GM19372 (cell line): ENCODE data around the gene MED26.
"Not testable (repeated sequence)": the region's sequence is repeated elsewhere in the genome, so short reads cannot be mapped to it uniquely, and the experiment has no call there.

Experiments used
- ATAC-seq: cut with Tn5 transposase; IDR thresholded peaks from one replicate; pipeline ENCODE4 v1.9.1; 2021; ENCODE audit warnings: mild to moderate bottlenecking, low read depth, moderate library complexity; ENCODE audit not compliant: unreplicated experiment

The MED26 gene

GRCh38 chr19:16651421-16652188, 23.6 kb upstream of the MED26 start:
- not testable (repeated sequence) for ATAC-seq

- ATAC-seq, result no peak
Observed at GRCh38 chr19:16650821-16651220, 22.8 kb upstream of the MED26 start.

- no peak for ATAC-seq
Observed at GRCh38 chr19:16649734-16650133, 21.7 kb upstream of the MED26 start.

- no peak for ATAC-seq
Observed at GRCh38 chr19:16645140-16645539, 17.1 kb upstream of the MED26 start.

- no peak for ATAC-seq
Observed at GRCh38 chr19:16641695-16642094, 13.7 kb upstream of the MED26 start.

- ATAC-seq, result no peak
Observed at GRCh38 chr19:16640951-16641350, 12.9 kb upstream of the MED26 start.

- no peak for ATAC-seq
Observed at GRCh38 chr19:16638666-16639065, 10.7 kb upstream of the MED26 start.

- no peak for ATAC-seq
Observed at GRCh38 chr19:16637535-16637934, 9.5 kb upstream of the MED26 start.

DNA sequence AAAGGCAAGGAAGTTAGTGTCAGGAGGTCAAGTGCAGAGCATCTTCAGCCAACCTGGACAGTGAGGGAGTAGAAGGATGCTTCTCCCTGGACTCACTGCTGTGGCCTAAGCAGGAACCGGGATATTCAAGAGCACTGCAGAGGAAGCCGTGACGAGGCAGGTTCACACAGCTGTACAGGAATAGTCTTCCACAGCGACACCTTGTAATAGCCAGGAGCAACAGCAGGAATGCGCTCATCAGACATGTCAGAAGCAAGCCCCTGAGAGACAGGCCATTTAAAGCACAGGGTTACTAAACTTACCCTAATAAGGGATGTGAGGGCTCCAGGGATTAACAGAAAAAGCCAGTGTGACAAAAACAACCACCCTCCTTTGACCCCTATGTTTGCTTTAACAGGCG, 3.5 kb upstream of the MED26 start:
- ATAC-seq, result no peak

DNA sequence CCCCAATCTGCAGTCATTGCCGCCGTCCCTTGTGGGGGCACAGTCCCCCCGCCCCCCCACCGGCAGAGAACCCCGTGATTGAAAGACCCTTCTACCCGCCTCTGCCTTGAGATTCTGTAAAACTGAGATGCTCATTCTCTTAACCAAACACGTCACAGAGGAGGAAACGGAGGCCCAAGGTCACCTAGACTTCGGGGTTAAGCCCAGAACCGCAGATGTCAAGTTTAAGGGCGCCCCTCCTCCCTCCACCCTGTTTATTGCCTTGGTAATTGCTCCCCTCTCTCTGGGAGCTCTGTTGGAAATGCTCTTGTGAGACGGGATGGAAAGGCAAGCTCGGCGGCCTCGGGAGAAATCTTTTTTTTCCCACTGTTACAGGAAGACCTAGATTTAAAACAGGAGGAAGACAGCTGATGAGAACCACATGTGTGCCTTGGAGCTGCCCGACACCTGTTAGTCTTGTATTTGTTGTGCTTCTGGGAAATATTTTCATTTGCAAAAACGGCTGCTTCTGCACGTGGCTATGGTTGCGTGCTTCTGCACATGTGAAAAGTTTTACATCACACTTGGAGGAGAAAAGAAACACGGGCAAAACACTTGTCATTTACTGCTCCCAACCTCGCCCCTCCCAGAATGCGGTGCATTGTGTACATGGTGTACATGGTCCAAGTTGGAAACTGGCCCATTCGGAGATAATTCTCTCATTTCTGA, 1.1 kb upstream of the MED26 start:
- no peak for ATAC-seq

DNA sequence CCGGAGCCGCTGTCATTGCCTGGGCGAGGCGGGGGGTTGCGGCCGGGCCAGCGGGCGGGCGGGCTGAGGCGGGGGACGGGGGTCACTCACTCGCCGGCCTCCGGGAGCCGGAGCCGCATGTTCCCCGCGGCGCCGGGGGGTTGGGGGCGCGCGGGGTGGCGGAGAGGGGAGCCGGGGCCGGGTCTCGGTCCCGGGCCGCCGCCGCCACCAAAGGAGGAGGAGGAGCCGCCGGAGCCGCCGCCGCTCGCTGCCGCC, 149 bp downstream of the MED26 start:
- no peak for ATAC-seq

GRCh38 chr19:16627193-16627927, 644 bp downstream of the MED26 start:
- no peak for ATAC-seq

DNA sequence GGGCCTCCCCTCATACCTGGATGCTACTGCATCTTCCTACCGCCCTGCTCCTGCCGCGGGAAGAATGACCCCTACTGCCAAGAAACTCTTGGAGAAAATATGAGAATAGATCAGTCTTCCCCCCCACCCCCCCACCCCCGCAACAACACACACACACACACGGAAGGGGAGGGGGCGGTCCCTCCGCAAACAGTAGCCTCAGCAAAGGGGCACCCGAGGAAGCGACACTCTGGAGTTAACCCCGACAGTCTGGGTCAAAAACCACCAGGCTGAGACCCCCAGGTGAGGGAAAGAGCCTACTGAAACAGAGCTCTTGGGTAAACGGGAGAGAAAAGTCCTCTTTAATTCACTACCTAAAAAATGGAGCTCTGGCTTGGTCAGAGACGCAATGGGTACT, 1.2 kb downstream of the MED26 start:
- no peak for ATAC-seq

- no peak for ATAC-seq
Observed at GRCh38 chr19:16625163-16625958, 2.6 kb downstream of the MED26 start.

DNA sequence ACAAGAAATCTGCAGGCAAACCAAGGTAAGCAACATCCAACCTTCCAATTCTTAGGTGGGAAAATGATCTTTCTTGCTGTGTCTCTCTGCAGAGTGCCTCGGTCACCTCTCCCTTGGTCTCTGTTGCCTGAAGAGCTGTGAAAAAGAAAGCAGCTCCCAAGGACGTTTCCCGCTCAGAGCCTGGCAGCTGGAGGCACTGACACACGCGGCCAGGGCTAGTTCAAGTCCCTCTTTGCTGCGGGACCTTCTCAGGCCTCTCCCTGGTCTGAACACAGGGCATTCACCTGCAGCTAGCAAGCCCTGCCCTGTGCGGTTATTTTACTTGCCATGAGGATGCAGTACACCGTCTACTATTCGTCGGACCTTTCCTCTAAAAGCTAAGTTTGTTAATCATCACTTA, 3.8 kb downstream of the MED26 start:
- no peak for ATAC-seq

DNA sequence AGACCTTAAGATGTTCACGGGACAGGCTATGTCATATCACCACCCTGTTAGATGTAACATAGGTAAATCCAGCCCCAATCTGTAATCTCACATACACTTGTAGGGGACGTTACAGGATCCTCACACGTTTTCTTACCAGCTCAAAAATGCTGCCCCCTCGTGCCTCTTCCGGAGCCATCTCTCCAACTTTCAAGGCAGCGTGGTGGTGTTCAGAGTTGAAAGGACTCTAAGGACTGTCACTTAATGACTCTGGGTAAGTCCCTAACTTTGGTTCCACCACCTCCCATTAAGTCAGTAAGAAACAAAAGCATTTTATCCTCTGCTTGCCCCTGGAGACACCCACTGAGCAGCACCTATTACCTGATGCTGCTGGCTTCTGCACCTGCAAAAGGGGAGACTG, 4.4 kb downstream of the MED26 start:
- ATAC-seq, result no peak

DNA sequence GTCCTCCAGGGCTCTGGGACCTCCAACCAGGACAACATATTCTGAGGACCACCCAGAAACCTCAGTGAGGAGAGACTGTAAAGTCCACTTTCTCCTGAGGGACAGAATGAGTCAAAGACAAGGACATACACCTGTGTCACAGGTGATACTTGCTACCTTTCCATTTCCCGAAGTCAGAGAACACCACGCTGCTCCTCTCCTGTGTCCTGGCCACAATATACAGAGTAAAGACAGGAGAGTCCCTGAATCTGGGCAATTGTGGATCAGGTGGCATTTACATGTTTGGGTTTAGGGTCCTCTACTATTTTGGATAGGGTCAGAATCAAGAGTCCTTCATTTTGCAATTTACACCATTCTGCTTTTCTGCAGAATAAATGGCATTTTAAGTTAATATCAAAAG, 4.9 kb downstream of the MED26 start:
- ATAC-seq, result no peak

DNA sequence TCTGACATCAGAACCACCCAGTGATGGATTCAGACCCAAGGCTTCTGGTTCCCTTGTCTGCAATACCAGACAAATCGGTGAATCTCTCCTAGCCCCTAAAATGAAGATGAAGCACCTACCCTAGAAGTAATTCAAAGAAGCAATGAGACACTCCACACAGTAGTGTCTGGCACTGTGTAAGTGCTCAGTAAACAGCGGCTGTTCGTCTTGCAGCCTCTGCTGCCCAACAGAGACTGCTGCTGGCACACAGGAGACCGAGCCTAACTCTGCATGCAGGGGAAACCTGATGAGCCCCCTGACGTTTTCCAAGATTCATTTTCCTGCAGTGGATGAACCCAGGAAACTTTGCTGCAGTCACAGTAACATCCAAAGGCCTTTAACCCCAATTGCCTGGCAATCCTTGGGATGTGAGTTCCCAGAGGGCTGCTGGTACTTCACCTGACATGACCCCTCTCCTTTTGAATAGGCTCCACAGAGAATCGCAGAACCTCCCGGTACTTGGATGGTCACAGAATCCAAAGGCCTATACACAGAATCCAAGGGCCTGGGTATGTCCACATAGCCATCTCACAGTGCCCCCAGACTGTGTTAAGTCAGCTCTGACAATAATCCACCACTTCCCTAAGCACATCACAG, 6.7 kb downstream of the MED26 start:
- ATAC-seq, result no peak

GRCh38 chr19:16620584-16620983, 7.4 kb downstream of the MED26 start:
- no peak for ATAC-seq

DNA sequence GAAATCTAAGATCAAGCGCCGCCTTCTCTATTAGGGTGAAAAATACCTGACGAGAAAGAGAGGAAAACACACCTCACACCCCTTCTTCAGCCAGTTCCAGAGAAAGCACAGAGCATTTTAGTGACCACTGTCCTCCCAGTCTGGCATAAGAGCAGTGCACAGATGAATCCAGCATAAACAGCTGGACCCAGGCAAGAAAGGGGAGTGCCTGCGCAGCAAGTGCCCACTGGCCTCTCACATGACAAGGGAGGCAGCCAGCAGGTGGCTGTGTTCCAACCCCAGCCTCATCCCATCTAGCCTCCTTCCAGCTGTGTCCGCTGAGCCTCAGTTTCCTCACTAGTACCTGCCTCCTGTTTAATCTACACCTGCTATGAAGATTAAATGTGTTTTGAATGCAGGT, 8.0 kb downstream of the MED26 start:
- no peak for ATAC-seq

GRCh38 chr19:16619457-16619856, 8.5 kb downstream of the MED26 start:
- ATAC-seq, result no peak
